Naive thymus-derived CD8-positive, alpha-beta T cell (primary cell): ENCODE data around the gene TNFAIP2. TPM values are rescaled to one million over a fixed set of nuclear protein-coding genes. Genes with fewer than 3 reads are reported as not detected.
"Not testable (repeated sequence)": the region's sequence is repeated elsewhere in the genome, so short reads cannot be mapped to it uniquely, and the experiment has no call there.

Experiments
- ATAC-seq, 2 donors: fragments of 150-1000 bp; cut with Tn5 transposase in 1 of 2; sonication (Bioruptor Pico), chemical (Tn5 transposase) in 1 of 2; 1 replicate in 1 of 2; 2 replicates in 1 of 2; pipeline ENCODE4 v1.10.0; 2021; ENCODE audit warnings: mild to moderate bottlenecking in 2 of 2, moderate library complexity in 2 of 2
- POLR2A ChIA-PET: fragments of 350-600 bp; sonication (Branson Sonifier 250); formaldehyde crosslinking; loops from one replicate; lab custom pipeline; 2021; ENCODE audit warnings: antibody characterized with exemption; lab: Charles Lee
- DNase-seq, 10 donors: peaks; one replicate each; pipeline versions ENCODE4 v3.0.0 to v3.0.0-alpha.2; 2020 to 2022
- H3K27ac Mint-ChIP-seq, 10 donors: one replicate each; pipeline ENCODE4 v1.8.0; 2020 to 2022; ENCODE audit warnings: mild to moderate bottlenecking in 10 of 10, mixed read lengths in 10 of 10, moderate library complexity in 4 of 10, inconsistent platforms in 1 of 10
- H3K27me3 Mint-ChIP-seq, 5 donors: one replicate each; pipeline ENCODE4 v1.8.0; 2021 to 2022; ENCODE audit warnings: mixed read lengths in 5 of 5
- H3K36me3 Mint-ChIP-seq, 3 donors: one replicate each; pipeline ENCODE4 v1.8.0; 2020 to 2022; ENCODE audit warnings: mixed read lengths in 3 of 3, mild to moderate bottlenecking in 2 of 3, inconsistent platforms in 1 of 3
- H3K4me1 Mint-ChIP-seq, 4 donors: one replicate each; pipeline ENCODE4 v1.8.0; 2021 to 2022; ENCODE audit warnings: mixed read lengths in 4 of 4
- H3K4me3 Mint-ChIP-seq, 10 donors: one replicate each; pipeline ENCODE4 v1.8.0; 2020 to 2022; ENCODE audit warnings: mild to moderate bottlenecking in 10 of 10, mixed read lengths in 10 of 10, moderate library complexity in 6 of 10, inconsistent platforms in 1 of 10
- H3K9me3 Mint-ChIP-seq, 9 donors: one replicate each; pipeline ENCODE4 v1.8.0; 2020 to 2022; ENCODE audit warnings: mixed read lengths in 9 of 9, mild to moderate bottlenecking in 3 of 9, inconsistent platforms in 1 of 9, moderate library complexity in 1 of 9
- polyA plus RNA-seq, 3 donors: library from polyadenylated mRNA; unstranded; fragments of 300-500 nt; fragmentation: Illumina TruSeq; gene quantifications; one replicate each; pipeline ENCODE4 v1.2.3, GENCODE V29; 2021
- total RNA-seq, 8 experiments: library from RNA in 2 of 8; stranded (reverse) in 2 of 8; gene quantifications; one replicate each; pipeline ENCODE4 v1.2.3 and lab custom pipeline; 2021 to 2026

TNFAIP2 gene
- total and polyA plus RNA-seq, 5 experiments from 2014 or later, result 0.55 to 1.0 TPM; not detected in 3

GRCh38 chr14:103151270-103151945, 28.1 kb downstream of the TNFAIP2 start:
- DNase-seq (no peak), ATAC-seq (no peak)
- no peaks in the 10 kb centered on the region for H3K4me1 Mint-ChIP-seq
- H3K4me3 Mint-ChIP-seq, result no peak overlapping the region
- H3K36me3 Mint-ChIP-seq, result no peaks in the 10 kb centered on the region
- H3K27ac Mint-ChIP-seq, result no peak overlapping the region
- peaks cover 0 to 12% (median 7%) of the 10 kb centered on the region in 5 donors for H3K27me3 Mint-ChIP-seq
- no peaks in the 10 kb centered on the region for H3K9me3 Mint-ChIP-seq
- POLR2A ChIA-PET, result no interaction called here

DNA sequence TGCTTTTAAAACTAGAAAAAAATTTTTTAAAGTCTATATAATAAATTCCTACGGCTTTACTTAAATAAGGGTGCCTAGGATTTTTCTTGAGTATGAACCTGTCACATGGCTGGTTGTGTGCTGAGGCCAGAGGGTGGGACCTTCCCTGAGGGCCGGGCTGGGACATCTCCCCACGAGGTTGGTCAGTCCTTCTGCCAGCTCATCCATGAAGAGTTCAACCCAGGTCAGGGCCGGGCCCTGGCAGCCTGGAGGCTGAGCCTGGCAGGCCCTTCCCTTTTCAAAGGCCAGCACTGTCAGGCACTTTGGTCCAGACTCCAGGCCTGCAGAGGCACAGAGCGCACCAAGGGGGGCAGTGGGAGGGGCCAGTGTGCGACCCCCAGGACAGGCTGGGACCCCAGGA, 31.7 kb downstream of the TNFAIP2 start:
- Mint-ChIP-seq H3K9me3 (no peaks in the 10 kb centered on the region), H3K4me1 (peaks cover 0 to 8% (median 0%) of the 10 kb centered on the region in 4 donors), H3K27ac (no peak overlapping the region), H3K27me3 (peaks cover 0 to 5% (median 0%) of the 10 kb centered on the region in 5 donors), H3K36me3 (no peaks in the 10 kb centered on the region), H3K4me3 (no peak overlapping the region)
- DNase-seq (no peak), ATAC-seq (no peak)
- POLR2A ChIA-PET, result no interaction called here

- peaks cover 0 to 12% (median under 1%) of the 10 kb centered on the region in 4 donors for H3K4me1 Mint-ChIP-seq
- H3K4me3 Mint-ChIP-seq, H3K36me3 Mint-ChIP-seq, H3K27me3 Mint-ChIP-seq, DNase-seq, H3K9me3 Mint-ChIP-seq, POLR2A ChIA-PET, ATAC-seq, H3K27ac Mint-ChIP-seq: not testable (repeated sequence)
Measured at GRCh38 chr14:103155416-103155815, 32.2 kb downstream of the TNFAIP2 start.

GRCh38 chr14:103155826-103156394, 32.6 kb downstream of the TNFAIP2 start:
- Mint-ChIP-seq H3K4me1 (peaks cover 2 to 16% (median 4%) of the 10 kb centered on the region in 4 donors), H3K27ac (no peak overlapping the region), H3K27me3 (peaks cover 0 to 2% (median 0%) of the 10 kb centered on the region in 5 donors), H3K4me3 (no peak overlapping the region), H3K36me3 (no peaks in the 10 kb centered on the region), H3K9me3 (no peaks in the 10 kb centered on the region)
- ATAC-seq (no peak), DNase-seq (no peak)
- POLR2A ChIA-PET, result no interaction called here

DNA sequence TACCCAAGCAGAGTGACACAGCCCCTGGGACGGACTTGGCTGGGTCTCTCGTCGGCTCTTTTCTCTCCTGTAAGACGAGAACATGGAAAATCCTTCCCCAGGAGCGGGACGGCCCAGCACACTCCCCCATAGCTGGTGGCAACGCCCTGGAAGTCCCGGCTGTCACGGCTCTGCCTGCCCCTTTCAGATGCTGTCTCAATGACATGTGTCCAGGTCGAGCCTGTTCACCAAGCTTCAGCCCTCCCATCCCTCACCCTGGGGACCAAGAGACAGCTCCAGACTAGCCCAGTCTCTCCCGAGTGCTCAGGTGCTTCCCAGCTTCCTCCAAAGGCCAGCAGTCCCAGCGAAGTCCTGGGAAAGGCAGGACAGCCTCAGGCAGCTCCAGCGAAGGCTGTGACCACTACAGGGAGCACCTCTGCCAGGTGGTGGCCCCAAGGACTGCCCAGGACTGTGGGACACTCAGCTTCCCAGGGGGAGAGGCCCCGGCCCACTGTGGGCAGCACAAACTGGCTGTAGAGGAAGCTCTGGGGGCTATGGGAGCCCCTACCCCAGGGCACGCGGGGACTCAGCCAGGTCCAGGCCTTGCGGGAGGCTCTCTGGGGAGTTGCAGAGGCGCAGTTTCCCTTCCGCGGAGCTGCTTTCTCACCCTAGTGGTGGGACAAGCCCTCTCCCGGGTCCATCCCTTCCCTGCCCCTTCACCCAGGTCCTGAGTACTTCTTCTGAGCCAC, 33.6 kb downstream of the TNFAIP2 start:
- POLR2A ChIA-PET, result interaction anchor here (1.1 kb wide), 1 partner anchor 12 kb away, joined by 3 read pairs; no protein-coding TSS in a partner anchor

DNA sequence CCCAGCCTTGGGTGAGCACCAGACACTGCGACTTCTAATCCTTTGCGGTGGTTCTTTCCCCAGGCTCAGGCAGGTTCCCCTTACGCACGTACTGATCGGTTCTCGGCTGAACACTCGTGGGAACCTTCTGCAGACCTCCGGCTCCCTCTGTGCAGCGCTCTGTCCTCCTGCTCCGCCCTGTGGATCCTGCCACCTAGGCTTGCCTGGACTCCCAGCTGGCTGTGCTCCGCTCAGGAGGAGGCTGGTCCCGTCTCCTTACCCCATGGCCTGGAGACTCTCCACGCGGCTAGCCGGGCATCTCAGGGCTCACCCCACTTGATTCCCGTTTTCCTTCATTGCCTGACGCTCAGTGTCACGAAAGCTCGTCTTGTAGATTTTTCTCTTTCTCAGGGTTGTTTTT, 34.7 kb downstream of the TNFAIP2 start:
- Mint-ChIP-seq H3K36me3 (no peaks in the 10 kb centered on the region), H3K9me3 (no peaks in the 10 kb centered on the region), H3K4me3 (no peak overlapping the region), H3K27ac (peak overlapping the region in 2 of 10 donors; percentile 47 to 72), H3K27me3 (no peaks in the 10 kb centered on the region), H3K4me1 (peaks cover 3 to 23% (median 10%) of the 10 kb centered on the region in 4 donors)
- no peak for DNase-seq
- POLR2A ChIA-PET, result no interaction called here
- ATAC-seq, result no peak

More for the DNA sequence above, 33.6 kb downstream of the TNFAIP2 start:
- Mint-ChIP-seq H3K36me3 (no peaks in the 10 kb centered on the region), H3K4me3 (no peak overlapping the region), H3K4me1 (peaks cover 3 to 23% (median 8%) of the 10 kb centered on the region in 4 donors), H3K27me3 (no peaks in the 10 kb centered on the region), H3K27ac (peak overlapping the region in 2 of 10 donors; percentile 4 to 13), H3K9me3 (no peaks in the 10 kb centered on the region)
- no peak for DNase-seq
- no peak for ATAC-seq

GRCh38 chr14:103158688-103159087, 35.4 kb downstream of the TNFAIP2 start:
- Mint-ChIP-seq H3K36me3 (no peaks in the 10 kb centered on the region), H3K4me1 (peaks cover 3 to 23% (median 10%) of the 10 kb centered on the region in 4 donors), H3K27ac (no peak overlapping the region), H3K27me3 (no peaks in the 10 kb centered on the region), H3K4me3 (no peak overlapping the region), H3K9me3 (no peaks in the 10 kb centered on the region)
- DNase-seq (no peak), ATAC-seq (no peak)
- POLR2A ChIA-PET, result no interaction called here

- H3K4me1 Mint-ChIP-seq, result peaks cover 3 to 23% (median 10%) of the 10 kb centered on the region in 4 donors
- peak overlapping the region in 2 of 10 donors; percentile 39 to 51 for H3K4me3 Mint-ChIP-seq
- peak in 7 of 10 donors; percentile 5 to 39 (median 29) for DNase-seq
- no peaks in the 10 kb centered on the region for H3K9me3 Mint-ChIP-seq
- ATAC-seq, result peak; percentile 35 to 45
- no peaks in the 10 kb centered on the region for H3K27me3 Mint-ChIP-seq
- POLR2A ChIA-PET, result interaction anchor here (0.6 to 0.7 kb wide), 2 partner anchors 23 to 125 kb away, joined by 3 read pairs; no protein-coding TSS in a partner anchor
- no peaks in the 10 kb centered on the region for H3K36me3 Mint-ChIP-seq
- peak overlapping the region in 2 of 10 donors; percentile 28 to 57 for H3K27ac Mint-ChIP-seq
Measured at GRCh38 chr14:103160321-103161053, 37.2 kb downstream of the TNFAIP2 start.

GRCh38 chr14:103161054-103161397, 37.8 kb downstream of the TNFAIP2 start:
- H3K36me3 Mint-ChIP-seq, result no peaks in the 10 kb centered on the region
- no peaks in the 10 kb centered on the region for H3K27me3 Mint-ChIP-seq
- peak overlapping the region in 3 of 10 donors; percentile 28 to 57 (median 33) for H3K27ac Mint-ChIP-seq
- peak overlapping the region in 2 of 10 donors; percentile 39 to 51 for H3K4me3 Mint-ChIP-seq
- H3K9me3 Mint-ChIP-seq, result no peaks in the 10 kb centered on the region
- no peak for DNase-seq
- ATAC-seq, result no peak
- H3K4me1 Mint-ChIP-seq, result peaks cover 3 to 23% (median 10%) of the 10 kb centered on the region in 4 donors
- POLR2A ChIA-PET, result interaction anchor here (0.6 to 0.7 kb wide), 2 partner anchors 23 to 125 kb away, joined by 3 read pairs; no protein-coding TSS in a partner anchor

GRCh38 chr14:103163199-103163598, 39.9 kb downstream of the TNFAIP2 start:
- no peak for ATAC-seq
- Mint-ChIP-seq H3K4me3 (no peak overlapping the region), H3K36me3 (peaks cover 0 to 3% (median 0%) of the 10 kb centered on the region in 3 donors), H3K9me3 (peaks cover 0 to 19% (median 0%) of the 10 kb centered on the region in 9 donors), H3K27ac (no peak overlapping the region), H3K4me1 (peaks cover 3 to 23% (median 10%) of the 10 kb centered on the region in 4 donors), H3K27me3 (no peaks in the 10 kb centered on the region)
- no peak for DNase-seq
- POLR2A ChIA-PET, result no interaction called here

GRCh38 chr14:103164006-103164405, 40.7 kb downstream of the TNFAIP2 start:
- Mint-ChIP-seq H3K4me3 (no peak overlapping the region), H3K27ac (peak overlapping the region in 1 of 10 donors; percentile 75), H3K36me3 (peaks cover 0 to 3% (median 0%) of the 10 kb centered on the region in 3 donors), H3K9me3 (peaks cover 0 to 27% (median 0%) of the 10 kb centered on the region in 9 donors), H3K27me3 (no peaks in the 10 kb centered on the region), H3K4me1 (peaks cover 3 to 23% (median 10%) of the 10 kb centered on the region in 4 donors)
- DNase-seq (no peak), ATAC-seq (no peak)
- POLR2A ChIA-PET, result no interaction called here

GRCh38 chr14:103164779-103165178, 41.5 kb downstream of the TNFAIP2 start:
- Mint-ChIP-seq H3K36me3 (peaks cover 0 to 3% (median 0%) of the 10 kb centered on the region in 3 donors), H3K27me3 (no peaks in the 10 kb centered on the region), H3K27ac (no peak overlapping the region), H3K4me3 (no peak overlapping the region), H3K9me3 (peaks cover 0 to 35% (median 0%) of the 10 kb centered on the region in 9 donors), H3K4me1 (peaks cover 3 to 17% (median 10%) of the 10 kb centered on the region in 4 donors)
- no peak for ATAC-seq
- POLR2A ChIA-PET, result no interaction called here
- no peak for DNase-seq
